GM21423 (cell line): ENCODE measurements around the gene ATL2.

Source experiments
- ATAC-seq: cut with Tn5 transposase; IDR thresholded peaks from one replicate; pipeline ENCODE4 v1.9.1; 2021; ENCODE audit warnings: mild to moderate bottlenecking, moderate library complexity; ENCODE audit not compliant: unreplicated experiment

ATL2 gene

GRCh38 chr2:38255211-38255610 lies 121.9 kb downstream of the ATL2 start:
- no peak for ATAC-seq

GRCh38 chr2:38254796-38255195 lies 122.3 kb downstream of the ATL2 start:
- no peak for ATAC-seq

GRCh38 chr2:38251940-38252339 lies 125.1 kb downstream of the ATL2 start:
- ATAC-seq, result no peak

- ATAC-seq, result no peak
These were observed 128.4 kb downstream of the ATL2 start for GRCh38 chr2:38248707-38249106.

GRCh38 chr2:38248255-38248654 lies 128.8 kb downstream of the ATL2 start:
- ATAC-seq, result no peak

- no peak for ATAC-seq
These were observed 131.0 kb downstream of the ATL2 start for GRCh38 chr2:38246105-38246504.

GRCh38 chr2:38245114-38245641 lies 131.9 kb downstream of the ATL2 start:
- ATAC-seq, result no peak

GRCh38 chr2:38244301-38244700 lies 132.8 kb downstream of the ATL2 start:
- ATAC-seq, result no peak
